GM20431 (cell line): ENCODE data around the gene SMCP.

Source experiments
- in situ Hi-C: fragments of 300-500 bp; cut with MseI, MboI; formaldehyde crosslinking; loops from one replicate; pipeline ENCODE4 v1.15.0; 2020; ENCODE audit warnings: low sequenced_read_pairs; ENCODE audit not compliant: unreplicated experiment

SMCP gene

GRCh38 chr1:152878042-152878441, at the start of gene SMCP:
Gene SMCP, plus strand, starts transcription at chr1:152878322. Its CDS starts 6,101 bp downstream, at chr1:152884423.
- in situ Hi-C loops = no loop called here

GRCh38 chr1:152836870-152837269, 41.3 kb upstream of the SMCP start:
- in situ Hi-C loops = no loop called here

GRCh38 chr1:152842556-152842955, 35.6 kb upstream of the SMCP start, which contains the start of gene LCE6A:
Gene LCE6A, plus strand, starts transcription at chr1:152842856. Its CDS starts 665 bp downstream, at chr1:152843521.
- in situ Hi-C loops = no loop called here

DNA sequence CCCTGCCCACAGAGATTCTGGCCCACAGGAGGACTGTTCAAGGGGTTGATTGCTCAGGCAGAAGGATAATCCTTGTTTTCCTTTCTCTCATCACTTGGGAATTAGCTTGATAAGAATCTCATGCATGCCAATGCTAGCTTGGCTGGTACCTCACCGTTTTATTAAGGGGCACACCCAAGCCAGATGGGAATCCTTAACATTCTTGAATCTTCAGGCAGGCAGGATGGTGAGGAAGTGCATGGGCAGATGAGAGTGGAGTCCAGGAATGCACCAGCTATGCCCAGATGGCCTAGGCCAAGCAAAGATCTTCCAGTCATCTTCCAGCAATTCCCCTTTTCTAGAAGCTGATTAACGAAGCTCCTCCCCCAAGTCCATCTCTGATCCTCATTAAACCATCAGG, 22.5 kb upstream of the SMCP start:
- in situ Hi-C loops = no loop called here

GRCh38 chr1:152858062-152858461, 20.1 kb upstream of the SMCP start:
- in situ Hi-C loops = no loop called here

DNA sequence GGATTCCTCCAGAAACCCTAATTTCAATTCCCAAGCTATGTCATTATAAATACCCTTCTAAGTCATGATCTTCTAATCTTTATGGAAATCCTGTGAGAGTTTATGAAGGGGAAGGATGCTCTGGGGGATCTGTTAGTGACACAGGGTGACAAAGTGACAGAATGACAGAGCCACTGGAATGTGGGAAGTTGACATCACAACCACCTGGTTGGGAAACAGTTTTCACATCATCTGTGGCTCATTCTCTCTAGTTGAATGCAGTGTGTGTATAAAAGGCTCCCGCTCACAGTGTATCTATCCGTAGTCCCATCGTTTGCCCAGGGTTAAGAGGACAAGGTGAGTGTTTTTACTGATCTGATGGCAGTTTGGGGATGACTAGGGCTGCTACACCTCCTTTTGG, 18.4 kb upstream of the SMCP start, which contains the start of gene LCE7A:
TSS of gene LCE7A (plus strand) at position 301 of the 400 bp plus-strand sequence. CDS start 702 bp downstream, outside the sequence.
- in situ Hi-C loops = no loop called here

- in situ Hi-C loops = no loop called here
These were observed 18.0 kb upstream of the SMCP start for GRCh38 chr1:152860129-152860528.

DNA sequence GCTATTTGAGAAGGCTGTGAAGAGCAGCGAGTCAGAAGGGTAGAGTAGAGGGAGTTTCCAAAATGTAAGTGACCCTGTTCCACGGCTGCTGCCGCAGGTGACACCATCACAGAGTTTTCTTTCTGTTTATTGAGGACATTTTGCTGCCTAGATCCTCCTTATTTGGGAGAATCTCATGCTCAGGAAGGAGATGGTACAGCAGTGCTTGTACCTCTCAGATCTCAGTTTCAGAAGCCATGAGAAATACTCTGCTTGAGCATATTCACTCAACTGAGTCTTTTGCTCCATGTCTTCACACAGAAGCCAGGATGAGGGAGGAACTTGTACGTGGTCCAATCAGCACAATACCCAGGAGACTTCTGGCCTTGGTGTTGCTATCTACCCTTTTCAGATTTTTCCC, 16.7 kb upstream of the SMCP start:
- in situ Hi-C loops = no loop called here

GRCh38 chr1:152864443-152864842, 13.7 kb upstream of the SMCP start:
- in situ Hi-C loops = no loop called here

DNA sequence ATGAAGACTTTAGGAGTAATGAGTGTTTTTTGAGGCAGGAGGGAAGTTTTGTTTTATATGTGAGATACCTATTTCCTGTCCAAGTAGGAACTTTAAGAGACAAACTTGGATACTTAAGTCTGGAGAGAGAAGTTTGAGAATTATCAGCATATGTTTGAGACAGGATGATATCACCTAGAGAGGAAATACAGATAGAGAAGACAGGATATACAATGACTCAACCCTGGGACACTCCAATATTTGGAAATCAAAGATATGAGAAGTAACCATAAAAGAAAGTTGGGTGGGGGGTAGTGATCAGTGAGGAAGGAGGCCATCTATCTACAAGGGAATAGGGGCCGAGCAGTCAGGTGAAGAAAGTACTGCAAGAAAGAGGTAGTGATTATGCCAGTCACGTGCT, 11.8 kb upstream of the SMCP start:
- in situ Hi-C loops = no loop called here

- in situ Hi-C loops = no loop called here
These were observed 8.2 kb upstream of the SMCP start for GRCh38 chr1:152869808-152870419.

DNA sequence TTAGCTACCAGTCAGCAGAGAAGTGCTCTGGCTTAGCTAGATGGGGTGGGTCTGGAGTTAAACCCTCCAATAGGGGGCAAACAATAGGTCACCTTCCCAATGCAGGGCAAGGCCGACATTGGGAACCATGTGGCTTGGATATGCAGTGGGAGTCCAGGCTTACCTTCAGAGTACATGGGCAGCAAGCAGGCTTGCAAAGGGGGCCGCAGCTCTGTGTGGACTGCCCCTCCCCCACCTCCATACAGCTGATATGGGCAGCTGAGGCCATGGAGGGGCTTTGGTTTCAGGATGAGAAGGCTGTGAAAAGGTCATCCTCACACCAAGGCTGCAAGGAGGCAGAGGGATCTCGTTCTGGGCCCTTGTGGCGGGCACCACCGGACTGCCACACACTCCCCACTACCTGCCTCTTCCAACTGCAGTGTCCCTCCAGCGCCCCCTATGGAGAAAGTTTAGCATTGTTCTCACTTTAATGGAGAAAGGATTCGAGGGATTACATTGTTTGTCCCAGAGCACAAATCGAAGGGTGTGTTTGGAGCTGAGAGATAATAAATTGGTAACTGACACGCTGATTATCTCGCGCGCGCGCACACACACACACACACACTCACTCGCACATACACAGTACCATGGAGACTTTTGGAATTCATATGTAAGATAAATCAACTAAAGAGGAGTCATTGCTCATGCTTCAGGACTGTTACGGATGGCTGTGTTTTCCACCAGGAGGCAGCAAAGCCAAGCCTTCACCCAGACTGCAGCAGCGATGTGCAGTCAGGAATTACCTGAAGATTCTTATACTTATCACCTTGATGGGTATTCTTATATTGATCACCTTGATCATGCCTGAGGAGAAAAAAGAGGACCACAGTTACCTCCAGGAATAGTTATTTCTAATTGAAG, 7.0 kb upstream of the SMCP start:
- in situ Hi-C loops = no loop called here

- in situ Hi-C loops = no loop called here
These were observed 6.4 kb upstream of the SMCP start for GRCh38 chr1:152871731-152872126.

DNA sequence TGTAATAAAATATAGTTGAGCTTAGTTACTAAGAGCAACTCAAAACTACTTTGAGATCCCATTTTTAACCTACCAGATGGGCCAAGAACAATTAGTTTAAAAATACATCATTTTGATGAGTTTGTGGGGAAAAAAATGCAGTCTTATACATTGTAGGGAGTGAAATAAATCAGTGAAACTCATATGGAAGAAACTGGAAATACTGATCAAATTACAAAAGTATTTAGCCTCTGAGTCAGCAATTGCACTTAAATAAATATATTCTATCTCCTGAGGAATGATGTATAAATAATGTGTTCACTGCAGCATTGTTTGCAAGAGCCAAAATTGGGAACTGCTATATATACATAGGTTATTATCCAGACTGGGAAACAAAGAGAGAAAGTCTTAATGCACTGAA, 4.6 kb upstream of the SMCP start:
- in situ Hi-C loops = no loop called here

- in situ Hi-C loops = no loop called here
These were observed 1.3 kb upstream of the SMCP start for GRCh38 chr1:152876827-152877226.

- in situ Hi-C loops = no loop called here
These were observed 1.6 kb downstream of the SMCP start for GRCh38 chr1:152879559-152880198.

DNA sequence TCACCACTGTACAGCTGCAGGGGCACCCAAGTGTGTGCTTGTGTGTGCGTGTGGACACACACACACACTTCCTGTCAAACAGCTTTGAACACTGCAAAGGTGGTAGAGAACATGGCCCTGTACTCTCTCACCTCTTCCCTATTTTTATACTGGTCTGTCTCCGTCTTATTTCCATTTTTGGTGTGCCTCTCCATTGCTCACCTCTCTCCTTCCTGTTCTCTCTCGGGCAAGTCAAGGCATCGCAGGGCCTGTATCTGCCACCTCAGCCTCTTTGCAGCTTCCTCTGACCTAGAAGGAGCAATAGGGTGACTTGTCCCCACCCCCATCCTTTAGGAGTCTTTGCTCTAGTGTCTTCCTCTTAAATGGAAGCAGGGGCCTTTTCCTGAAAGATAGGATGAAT, 2.2 kb downstream of the SMCP start:
- in situ Hi-C loops = no loop called here

- in situ Hi-C loops = no loop called here
These were observed 2.8 kb downstream of the SMCP start for GRCh38 chr1:152880907-152881306.

- in situ Hi-C loops = no loop called here
These were observed 6.0 kb downstream of the SMCP start for GRCh38 chr1:152884085-152884484.

GRCh38 chr1:152884506-152884905, 6.4 kb downstream of the SMCP start:
- in situ Hi-C loops = no loop called here
